GM23248 (cell line): ENCODE results near the gene ADORA1. TPM values are rescaled to one million over a fixed set of nuclear protein-coding genes. Genes with fewer than 3 reads are reported as not detected.

ENCODE experiments used
- DNase-seq: peaks from one replicate; pipeline ENCODE4 v3.0.0-alpha.2; 2015
- H2AFZ ChIP-seq: fragments of 200-600 bp; sonication (generic); 2 replicates; pipeline ENCODE4 v1.6.1; 2016; ENCODE audit warnings: antibody characterized with exemption
- H3F3A ChIP-seq: fragments of 200-600 bp; sonication (generic); 2 replicates; pipeline ENCODE4 v1.6.1; 2016; ENCODE audit warnings: mild to moderate bottlenecking, antibody characterized with exemption, mixed run types; ENCODE audit not compliant: insufficient read depth
- H3K27ac ChIP-seq: fragments of 200-600 bp; sonication (generic); 2 replicates; pipeline ENCODE4 v1.5.1; 2016; ENCODE audit warnings: mild to moderate bottlenecking
- H3K27me3 ChIP-seq: fragments of 200-600 bp; sonication (generic); replicated peaks from 2 replicates; pipeline ENCODE4 v1.6.1; 2016; ENCODE audit warnings: mild to moderate bottlenecking; ENCODE audit not compliant: insufficient read depth
- H3K36me3 ChIP-seq: fragments of 200-600 bp; sonication (generic); 2 replicates; pipeline ENCODE4 v1.6.1; 2016; ENCODE audit warnings: low read depth, mild to moderate bottlenecking
- H3K4me1 ChIP-seq: fragments of 200-600 bp; sonication (generic); 2 replicates; pipeline ENCODE4 v1.6.1; 2016; ENCODE audit warnings: mild to moderate bottlenecking; ENCODE audit not compliant: insufficient read depth
- H3K4me2 ChIP-seq: fragments of 200-600 bp; sonication (generic); one replicate; pipeline ENCODE4 v1.6.1; 2016; ENCODE audit warnings: mild to moderate bottlenecking; ENCODE audit not compliant: unreplicated experiment
- H3K4me3 ChIP-seq: fragments of 200-600 bp; sonication (generic); 2 replicates; pipeline ENCODE4 v1.5.1; 2016; ENCODE audit warnings: mild to moderate bottlenecking
- H3K79me2 ChIP-seq: fragments of 200-600 bp; sonication (generic); 2 replicates; pipeline ENCODE4 v1.6.1; 2016; ENCODE audit warnings: mild to moderate bottlenecking; ENCODE audit not compliant: insufficient read depth
- H3K9ac ChIP-seq: fragments of 200-600 bp; sonication (generic); 2 replicates; pipeline ENCODE4 v1.6.1; 2016; ENCODE audit warnings: mild to moderate bottlenecking
- H3K9me2 ChIP-seq: fragments of 200-600 bp; sonication (generic); 2 replicates; pipeline ENCODE4 v1.6.1; 2016; ENCODE audit warnings: mixed run types, mild to moderate bottlenecking, moderate library complexity; ENCODE audit not compliant: insufficient read depth
- H3K9me3 ChIP-seq: fragments of 200-600 bp; sonication (generic); one replicate; pipeline ENCODE4 v1.6.1; 2017; ENCODE audit warnings: low read depth
- H4K20me1 ChIP-seq: fragments of 200-600 bp; sonication (generic); 2 replicates; pipeline ENCODE4 v1.6.0; 2016; ENCODE audit not compliant: insufficient read depth
- EZH2 ChIP-seq: fragments of 200-600 bp; sonication (generic); IDR thresholded peaks from 2 replicates; pipeline ENCODE4 v1.6.1; 2018; ENCODE audit warnings: antibody characterized with exemption, mild to moderate bottlenecking; ENCODE audit not compliant: insufficient read depth, poor library complexity, severe bottlenecking
- EZH2phosphoT487 ChIP-seq: fragments of 200-600 bp; sonication (generic); IDR thresholded peaks from 2 replicates; pipeline ENCODE4 v1.6.1; 2018; ENCODE audit warnings: antibody characterized with exemption, moderate library complexity, mild to moderate bottlenecking, low read depth; ENCODE audit not compliant: insufficient read depth
- WGBS, 2 experiments: methylation state at CpG; one replicate each; pipeline ENCODE4 v1.1.6; 2015 to 2017; ENCODE audit warnings: low lambda C conversion rate in 2 of 2, low coverage in 1 of 2; ENCODE audit errors: missing lambda C conversion rate in 2 of 2; 5-methylcytosine and 5-hydroxymethylcytosine counted together
- in situ Hi-C: fragments of 300-500 bp; cut with MboI; formaldehyde crosslinking; loops from 2 replicates; pipeline ENCODE4 v1.15.0; 2020
- polyA plus RNA-seq: library from polyadenylated mRNA; unstranded; fragments of >200 nt; fragmentation: Nextera tagmentation; extraction: Ambion mirVana; gene quantifications from 2 replicates; pipeline ENCODE4 v1.2.1, GENCODE V29; 2016
- total RNA-seq: library from RNA; depleted of rRNA; stranded (reverse); fragments of >200 nt; shearing (Covaris generic); gene quantifications from 2 replicates; pipeline ENCODE4 v1.2.3, GENCODE V29; 2014

The ADORA1 gene
- total and polyA plus RNA-seq, 2 experiments from 2014 or later, result 2.2 to 5.8 TPM

DNA sequence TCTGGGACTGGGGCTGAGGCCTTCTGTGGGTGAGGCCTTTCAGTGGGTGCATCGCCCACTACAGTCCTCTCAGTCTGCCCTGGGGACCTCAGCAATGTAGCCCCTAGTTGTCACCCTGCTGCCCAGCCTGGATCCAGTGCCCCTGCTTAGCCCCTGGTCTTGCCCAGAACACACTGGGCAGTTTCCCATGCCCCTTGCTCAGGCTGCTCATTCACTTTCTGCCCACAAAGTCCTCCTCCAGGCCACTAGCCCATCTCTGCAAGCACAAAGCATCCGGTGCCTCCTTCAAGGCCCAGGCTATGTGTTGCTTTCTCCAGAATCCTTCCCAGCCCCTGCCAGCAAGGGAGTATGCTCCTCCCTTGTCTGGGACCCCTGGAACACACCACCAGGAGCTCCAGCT is 5.4 kb upstream of the ADORA1 start:
- Histone ChIP-seq H2AFZ (no peak overlapping the region), H3K27ac (no peak overlapping the region), H3F3A (peaks cover 7% of the 10 kb centered on the region; the same call in 1 of the 2 replicates), H3K9me3 (no peaks in the 10 kb centered on the region), H3K9me2 (no peaks in the 10 kb centered on the region), H4K20me1 (no peaks in the 10 kb centered on the region), H3K79me2 (no peaks in the 10 kb centered on the region), H3K9ac (no peak overlapping the region), H3K27me3 (peaks cover 28% of the 10 kb centered on the region; the same call in 1 of the 2 replicates), H3K4me3 (no peak overlapping the region), H3K4me2 (no peak overlapping the region), H3K4me1 (peaks cover 8% of the 10 kb centered on the region; the same call in 1 of the 2 replicates), H3K36me3 (no peaks in the 10 kb centered on the region)
- 51 to 64% methylated on average over 2 of the region's 2 CpGs for WGBS, 2 experiments
- in situ Hi-C loops, result no loop called here
- TF ChIP-seq EZH2 (no peak), EZH2phosphoT487 (no peak)
- no peak for DNase-seq

DNA sequence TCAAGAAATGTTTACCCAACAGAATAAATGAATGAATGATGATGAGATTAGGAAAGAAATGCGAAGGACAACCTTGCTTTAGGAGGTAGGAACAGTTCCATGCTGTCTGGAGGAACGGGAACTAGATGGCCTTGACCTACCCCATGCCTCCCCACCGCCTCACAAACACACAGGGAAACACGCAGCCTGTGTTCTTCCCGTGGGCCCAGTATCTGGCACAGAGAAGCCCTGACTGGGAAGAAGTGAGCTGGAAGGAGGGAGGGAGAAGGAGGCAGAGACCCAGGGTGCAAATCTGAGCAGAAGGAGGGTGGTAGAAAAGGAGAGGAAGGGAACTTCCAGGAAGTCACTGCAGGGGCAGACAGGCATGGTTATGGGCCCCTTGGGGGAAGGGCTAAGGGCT is 3.5 kb upstream of the ADORA1 start:
- peaks cover 7% of the 10 kb centered on the region; the same call in 1 of the 2 replicates for H3F3A ChIP-seq
- H3K4me3 ChIP-seq, result no peak overlapping the region
- no peaks in the 10 kb centered on the region for H3K9me3 ChIP-seq
- DNase-seq, result no peak
- H3K79me2 ChIP-seq, result no peaks in the 10 kb centered on the region
- no peaks in the 10 kb centered on the region for H3K36me3 ChIP-seq
- no peaks in the 10 kb centered on the region for H3K9me2 ChIP-seq
- in situ Hi-C loops, result no loop called here
- H3K9ac ChIP-seq, result no peak overlapping the region
- peaks cover 16% of the 10 kb centered on the region for H3K4me1 ChIP-seq
- 37 to 53% methylated on average over 5 of the region's 5 CpGs for WGBS, 2 experiments
- H2AFZ ChIP-seq, result no peak overlapping the region
- TF ChIP-seq EZH2phosphoT487 (no peak), EZH2 (no peak)
- no peak overlapping the region for H3K27ac ChIP-seq
- peaks cover 14% of the 10 kb centered on the region; the same call in 1 of the 2 replicates for H3K27me3 ChIP-seq
- no peak overlapping the region for H3K4me2 ChIP-seq
- no peaks in the 10 kb centered on the region for H4K20me1 ChIP-seq

- 57% methylated on average over 5 of the region's 5 CpGs for WGBS, 2 experiments
- H3K4me1 ChIP-seq, result peaks cover 16% of the 10 kb centered on the region
- no peaks in the 10 kb centered on the region for H3K9me2 ChIP-seq
- DNase-seq, result peak; percentile 40
- no peaks in the 10 kb centered on the region for H3K9me3 ChIP-seq
- H3K9ac ChIP-seq, result no peak overlapping the region
- H3K27ac ChIP-seq, result no peak overlapping the region
- no peaks in the 10 kb centered on the region for H4K20me1 ChIP-seq
- H3K36me3 ChIP-seq, result no peaks in the 10 kb centered on the region
- no peak overlapping the region for H3K4me2 ChIP-seq
- no peak overlapping the region for H3K4me3 ChIP-seq
- H3K27me3 ChIP-seq, result peaks cover 13% of the 10 kb centered on the region; the same call in 1 of the 2 replicates
- H3F3A ChIP-seq, result peaks cover 7% of the 10 kb centered on the region; the same call in 1 of the 2 replicates
- H2AFZ ChIP-seq, result no peak overlapping the region
- in situ Hi-C loops, result no loop called here
- H3K79me2 ChIP-seq, result no peaks in the 10 kb centered on the region
- TF ChIP-seq EZH2phosphoT487 (no peak), EZH2 (no peak)
These were observed 2.8 kb upstream of the ADORA1 start for GRCh38 chr1:203124546-203125317.

DNA sequence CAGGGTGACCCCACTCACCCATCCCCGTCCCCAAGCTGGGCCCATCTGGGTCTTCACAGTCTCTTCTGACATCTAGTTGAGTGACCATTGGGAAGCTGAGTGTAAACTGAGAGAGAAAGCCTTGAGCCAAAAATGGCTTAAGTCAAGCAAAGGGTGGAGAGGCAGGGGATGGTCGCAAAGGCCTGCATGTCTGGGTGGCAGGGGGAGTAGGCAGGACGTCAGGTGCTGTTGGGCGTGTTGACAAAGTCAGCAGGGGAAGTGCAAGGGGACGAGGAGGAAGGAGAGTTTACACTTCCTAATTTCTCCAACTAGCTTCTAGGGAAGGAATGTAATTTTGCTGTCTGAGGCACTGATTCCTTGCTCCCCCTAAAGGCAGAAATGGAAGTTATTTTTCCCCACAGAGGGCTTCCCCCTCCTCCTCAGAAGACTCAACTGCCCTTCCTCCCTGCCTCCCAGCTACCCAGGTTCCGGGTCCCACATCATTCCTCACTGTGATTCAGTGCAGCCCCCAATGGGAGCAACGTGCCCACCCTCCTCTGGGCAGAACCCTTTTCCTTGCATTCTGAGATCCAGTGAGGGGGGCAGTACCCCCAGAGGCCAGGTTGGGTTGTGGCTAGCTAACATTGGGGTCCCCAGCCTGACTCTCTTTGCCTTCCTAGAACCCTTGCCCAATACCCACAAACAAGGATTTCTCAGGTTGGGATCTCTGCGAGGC is 1.2 kb upstream of the ADORA1 start:
- no peak overlapping the region for H3K27ac ChIP-seq
- DNase-seq, result peak; percentile 48
- TF ChIP-seq EZH2phosphoT487 (no peak), EZH2 (no peak)
- no peaks in the 10 kb centered on the region for H3K9me3 ChIP-seq
- H4K20me1 ChIP-seq, result no peaks in the 10 kb centered on the region
- peak overlapping the region; percentile 86 for H2AFZ ChIP-seq
- H3K9me2 ChIP-seq, result no peaks in the 10 kb centered on the region
- H3F3A ChIP-seq, result peaks cover 7% of the 10 kb centered on the region; the same call in 1 of the 2 replicates
- 22 to 26% methylated on average over 8 of the region's 8 CpGs for WGBS, 2 experiments
- no peaks in the 10 kb centered on the region for H3K36me3 ChIP-seq
- H3K27me3 ChIP-seq, result peaks cover 7% of the 10 kb centered on the region; the same call in 1 of the 2 replicates
- in situ Hi-C loops, result no loop called here
- H3K4me1 ChIP-seq, result peaks cover 16% of the 10 kb centered on the region
- peak overlapping the region; percentile 88 for H3K4me2 ChIP-seq
- H3K9ac ChIP-seq, result no peak overlapping the region
- no peaks in the 10 kb centered on the region for H3K79me2 ChIP-seq
- H3K4me3 ChIP-seq, result no peak overlapping the region; the same call in 1 of the 2 replicates
